PC-3 (cell line): ENCODE results near the gene BAIAP2. TPM values are rescaled to one million over a fixed set of nuclear protein-coding genes. Genes with fewer than 3 reads are reported as not detected.

ENCODE experiments used
- ATAC-seq: fragments of 200-7000 bp; cut with Tn5 transposase; 2 replicates; pipeline ENCODE4 v1.9.1; 2020; ENCODE audit warnings: mild to moderate bottlenecking, moderate library complexity
- BruUV-seq: library from RNA; stranded (reverse); fragments of 400-500 nt; replicated peaks from 2 replicates; lab custom pipeline; 2021; lab: Mats Ljungman, UMichigan
- CTCF ChIA-PET: fragments of 300-600 bp; sonication (Branson Sonifier 250); formaldehyde crosslinking; loops from one replicate; lab custom pipeline; 2022; ENCODE audit warnings: antibody characterized with exemption; lab: Charles Lee
- POLR2A ChIA-PET: fragments of 300-600 bp; sonication (Branson Sonifier 250); formaldehyde crosslinking; loops from one replicate; lab custom pipeline; 2022; ENCODE audit warnings: antibody characterized with exemption; ENCODE audit not compliant: unreplicated experiment; lab: Charles Lee
- DNase-seq: peaks from one replicate; pipeline ENCODE4 v3.0.0-alpha.2; 2015
- H2AFZ ChIP-seq: fragments of 300-600 bp; sonication (generic); 2 replicates; pipeline ENCODE4 v1.6.0; 2016; ENCODE audit warnings: antibody characterized with exemption, low read length
- H3F3A ChIP-seq: fragments of 300-600 bp; sonication (generic); one replicate; pipeline ENCODE4 v1.6.0; 2017; ENCODE audit warnings: antibody characterized with exemption, low read length, control low read depth, mild to moderate bottlenecking; ENCODE audit not compliant: unreplicated experiment
- H3K27ac ChIP-seq: fragments of 300-600 bp; sonication (generic); 2 replicates; pipeline ENCODE4 v1.5.1; 2016; ENCODE audit warnings: mild to moderate bottlenecking, low read length
- H3K27me3 ChIP-seq: fragments of 300-600 bp; sonication (generic); 2 replicates; pipeline ENCODE4 v1.6.1; 2016; ENCODE audit warnings: low read length, mixed read lengths
- H3K36me3 ChIP-seq: fragments of 300-600 bp; sonication (generic); 2 replicates; pipeline ENCODE4 v1.6.1; 2016; ENCODE audit warnings: low read depth, mixed run types, low read length, mixed read lengths
- H3K4me1 ChIP-seq: fragments of 300-600 bp; sonication (generic); 2 replicates; pipeline ENCODE4 v1.5.1; 2016; ENCODE audit warnings: low read length; ENCODE audit not compliant: insufficient read depth
- H3K4me2 ChIP-seq: fragments of 300-600 bp; sonication (generic); 2 replicates; pipeline ENCODE4 v1.6.0; 2016; ENCODE audit warnings: low read length
- H3K4me3 ChIP-seq: fragments of 300-600 bp; sonication (generic); 2 replicates; pipeline ENCODE4 v1.5.1; 2016; ENCODE audit warnings: mild to moderate bottlenecking, low read length, mixed read lengths
- H3K79me2 ChIP-seq: fragments of 300-600 bp; sonication (generic); 2 replicates; pipeline ENCODE4 v1.6.1; 2017; ENCODE audit warnings: low read length, mixed read lengths
- H3K9ac ChIP-seq: fragments of 300-600 bp; sonication (generic); 2 replicates; pipeline ENCODE4 v1.6.0; 2016; ENCODE audit warnings: mild to moderate bottlenecking, low read length
- H3K9me2 ChIP-seq: fragments of 300-600 bp; sonication (generic); replicated peaks from 2 replicates; pipeline ENCODE4 v1.6.1; 2016; ENCODE audit warnings: mixed run types, low read length, mixed read lengths
- H3K9me3 ChIP-seq: fragments of 300-600 bp; sonication (generic); 2 replicates; pipeline ENCODE4 v1.6.1; 2016; ENCODE audit warnings: low read length, mixed read lengths
- H4K20me1 ChIP-seq: fragments of 300-600 bp; sonication (generic); 2 replicates; pipeline ENCODE4 v1.6.1; 2016; ENCODE audit warnings: low read length, mixed read lengths
- EZH2 ChIP-seq: fragments of 300-600 bp; sonication (generic); IDR thresholded peaks from one replicate; pipeline ENCODE4 v1.6.1; 2017; ENCODE audit warnings: antibody characterized with exemption, mild to moderate bottlenecking, low read length; ENCODE audit not compliant: unreplicated experiment
- EZH2phosphoT487 ChIP-seq: fragments of 300-600 bp; sonication (generic); IDR thresholded peaks from 2 replicates; pipeline ENCODE4 v1.6.1; 2018; ENCODE audit warnings: mild to moderate bottlenecking, antibody characterized with exemption, low read length, borderline replicate concordance
- intact Hi-C: fragments of 100-400 bp; cut with micrococcal nuclease; formaldehyde crosslinking; loops from 2 replicates; pipeline ENCODE4 v1.9.0; 2023
- total RNA-seq: library from RNA; depleted of rRNA; stranded (reverse); fragments of >200 nt; gene quantifications from 2 replicates; pipeline ENCODE4 v1.2.3, GENCODE V29; 2014
- TF ChIP-seq, protein P1 (sequence below): fragments of 300-600 bp; sonication (generic); conservative IDR thresholded peaks from 2 replicates; pipeline ENCODE4 v1.5.1; 2017; ENCODE audit warnings: antibody characterized with exemption, low read depth, mild to moderate bottlenecking, low read length

Gene BAIAP2
- total RNA-seq, 1 experiment from 2014 or later, result 56.9 TPM

GRCh38 chr17:81140018-81140417, 105.1 kb downstream of the BAIAP2 start:
- Histone ChIP-seq H3K79me2 (no peaks in the 10 kb centered on the region), H3K9me2 (no peaks in the 10 kb centered on the region), H3K4me2 (no peak overlapping the region), H4K20me1 (no peaks in the 10 kb centered on the region), H3K4me1 (no peaks in the 10 kb centered on the region), H3K4me3 (no peak overlapping the region), H2AFZ (no peak overlapping the region), H3K36me3 (no peaks in the 10 kb centered on the region), H3F3A (no peaks in the 10 kb centered on the region), H3K27ac (no peak overlapping the region), H3K27me3 (no peaks in the 10 kb centered on the region), H3K9me3 (no peaks in the 10 kb centered on the region), H3K9ac (no peak overlapping the region)
- CTCF ChIA-PET, result no interaction called here
- no peak for TF ChIP-seq EZH2
- TF ChIP-seq, protein P1, sequence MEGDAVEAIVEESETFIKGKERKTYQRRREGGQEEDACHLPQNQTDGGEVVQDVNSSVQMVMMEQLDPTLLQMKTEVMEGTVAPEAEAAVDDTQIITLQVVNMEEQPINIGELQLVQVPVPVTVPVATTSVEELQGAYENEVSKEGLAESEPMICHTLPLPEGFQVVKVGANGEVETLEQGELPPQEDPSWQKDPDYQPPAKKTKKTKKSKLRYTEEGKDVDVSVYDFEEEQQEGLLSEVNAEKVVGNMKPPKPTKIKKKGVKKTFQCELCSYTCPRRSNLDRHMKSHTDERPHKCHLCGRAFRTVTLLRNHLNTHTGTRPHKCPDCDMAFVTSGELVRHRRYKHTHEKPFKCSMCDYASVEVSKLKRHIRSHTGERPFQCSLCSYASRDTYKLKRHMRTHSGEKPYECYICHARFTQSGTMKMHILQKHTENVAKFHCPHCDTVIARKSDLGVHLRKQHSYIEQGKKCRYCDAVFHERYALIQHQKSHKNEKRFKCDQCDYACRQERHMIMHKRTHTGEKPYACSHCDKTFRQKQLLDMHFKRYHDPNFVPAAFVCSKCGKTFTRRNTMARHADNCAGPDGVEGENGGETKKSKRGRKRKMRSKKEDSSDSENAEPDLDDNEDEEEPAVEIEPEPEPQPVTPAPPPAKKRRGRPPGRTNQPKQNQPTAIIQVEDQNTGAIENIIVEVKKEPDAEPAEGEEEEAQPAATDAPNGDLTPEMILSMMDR, result no peak
- no peak for TF ChIP-seq EZH2phosphoT487
- no TSS peak for BruUV-seq
- intact Hi-C loops, result no loop called here
- ATAC-seq (no peak), DNase-seq (no peak)
- POLR2A ChIA-PET, result interaction anchor here (0.6 kb wide), 1 partner anchor 721 kb away, joined by 9 read pairs; no protein-coding TSS in a partner anchor

DNA sequence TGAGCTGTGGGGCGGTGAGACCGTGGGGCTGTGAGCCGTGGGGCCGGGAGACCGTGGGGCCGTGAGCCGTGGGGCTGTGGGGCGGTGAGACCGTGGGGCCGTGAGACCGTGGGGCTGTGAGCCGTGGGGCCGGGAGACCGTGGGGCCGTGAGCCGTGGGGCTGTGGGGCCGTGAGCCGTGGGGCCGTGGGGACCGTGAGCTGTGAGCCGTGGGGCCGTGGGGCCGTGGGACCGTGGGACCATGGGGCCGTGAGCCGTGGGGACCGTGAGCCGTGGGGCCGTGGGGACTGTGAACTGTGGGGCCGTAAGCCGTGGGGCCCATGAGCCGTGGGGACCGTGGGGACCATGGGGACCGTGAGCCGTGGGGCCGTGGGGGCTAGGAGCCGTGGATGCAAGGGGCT, 105.7 kb downstream of the BAIAP2 start:
- no peak for TF ChIP-seq EZH2phosphoT487
- no peak for TF ChIP-seq EZH2
- TF ChIP-seq, protein P1, result no peak
- no peaks in the 10 kb centered on the region for H3K79me2 ChIP-seq
- no peaks in the 10 kb centered on the region for H3K4me1 ChIP-seq
- ATAC-seq, result no peak
- no peak overlapping the region for H3K9ac ChIP-seq
- H4K20me1 ChIP-seq, result no peaks in the 10 kb centered on the region
- no peaks in the 10 kb centered on the region for H3K27me3 ChIP-seq
- no peaks in the 10 kb centered on the region for H3K9me2 ChIP-seq
- ChIA-PET POLR2A (interaction anchor here (0.6 kb wide), 1 partner anchor 720 kb away, joined by 9 read pairs; no protein-coding TSS in a partner anchor), CTCF (no interaction called here)
- no peak overlapping the region for H3K4me2 ChIP-seq
- H2AFZ ChIP-seq, result no peak overlapping the region
- BruUV-seq, result no TSS peak
- no peaks in the 10 kb centered on the region for H3F3A ChIP-seq
- H3K9me3 ChIP-seq, result no peaks in the 10 kb centered on the region
- intact Hi-C loops, result no loop called here
- DNase-seq, result no peak
- no peak overlapping the region for H3K27ac ChIP-seq
- H3K4me3 ChIP-seq, result no peak overlapping the region
- no peaks in the 10 kb centered on the region for H3K36me3 ChIP-seq

- Histone ChIP-seq H4K20me1 (no peaks in the 10 kb centered on the region), H3K9me2 (no peaks in the 10 kb centered on the region), H3K4me1 (no peaks in the 10 kb centered on the region), H2AFZ (peak overlapping the region; percentile 75), H3K4me3 (no peak overlapping the region), H3K27me3 (no peaks in the 10 kb centered on the region), H3K27ac (no peak overlapping the region), H3K4me2 (no peak overlapping the region), H3K36me3 (no peaks in the 10 kb centered on the region), H3K9me3 (no peaks in the 10 kb centered on the region), H3F3A (no peaks in the 10 kb centered on the region), H3K79me2 (no peaks in the 10 kb centered on the region), H3K9ac (no peak overlapping the region)
- no TSS peak for BruUV-seq
- DNase-seq, result peak; percentile 83
- ATAC-seq, result peak; percentile 100
- POLR2A ChIA-PET, result no interaction called here
- TF ChIP-seq EZH2phosphoT487, result no peak
- TF ChIP-seq, protein P1, result peak; percentile 79
- no peak for TF ChIP-seq EZH2
- CTCF ChIA-PET, result interaction anchor here (0.5 to 0.6 kb wide), 3 partner anchors 58 to 287 kb away, joined by 3 to 11 read pairs (median 7); no protein-coding TSS in a partner anchor
- intact Hi-C loops, result loop anchor here (1.0 to 2.0 kb wide), 2 partner anchors 58 to 99 kb away; no protein-coding TSS in a partner anchor
Observed at GRCh38 chr17:81142301-81143199, 107.6 kb downstream of the BAIAP2 start.
